Measurements from ENCODE around the gene GSAP. TPM values are rescaled to one million over a fixed set of nuclear protein-coding genes. Genes with fewer than 3 reads are reported as not detected.
"Not testable (repeated sequence)": the region's sequence is repeated elsewhere in the genome, so short reads cannot be mapped to it uniquely, and the experiment has no call there.

The GSAP gene
- total RNA-seq, 2 experiments from 2014 or later: 0.55 TPM; not detected in 1

GRCh38 chr7:77337456-77337990, 78.6 kb downstream of the GSAP start:
- no peak for DNase-seq (ENCODE audit: low spot score)
- ChIA-PET CTCF (ENCODE audit: unreplicated experiment) (no interaction called here), POLR2A (no interaction called here)
- TF ChIP-seq EZH2phosphoT487 (IDR thresholded peaks at IDR 0.05; ENCODE audit: borderline replicate concordance, low read depth, low read length): no peak
- TF ChIP-seq CTCF (conservative IDR thresholded peaks at IDR 0.05; ENCODE audit: low read length): no peak
- no peaks in the 10 kb centered on the region for H3K9me3 ChIP-seq (ENCODE audit: low read length)
- H3K4me2 ChIP-seq (ENCODE audit: low read length): no peak overlapping the region
- H3K4me1 ChIP-seq (ENCODE audit: insufficient read depth, low read length, poor library complexity, severe bottlenecking): no peaks in the 10 kb centered on the region
- no peaks in the 10 kb centered on the region for H4K20me1 ChIP-seq (ENCODE audit: insufficient read depth, low read length)
- H3K36me3 ChIP-seq (ENCODE audit: insufficient read depth, low read length): no peaks in the 10 kb centered on the region
- no peak overlapping the region for H3K27ac ChIP-seq (ENCODE audit: low read depth, low read length, poor library complexity, severe bottlenecking)
- H3K9me2 ChIP-seq (ENCODE audit: insufficient read depth, low read length): no peaks in the 10 kb centered on the region
- H3K4me3 ChIP-seq (ENCODE audit: low read depth, low read length, poor library complexity, severe bottlenecking): no peak overlapping the region
- no peaks in the 10 kb centered on the region for H3K79me2 ChIP-seq (ENCODE audit: insufficient read depth, low read depth, low read length)
- no peak overlapping the region for H2AFZ ChIP-seq (ENCODE audit: low read length)
- no TSS peak for BruUV-seq (replicated peaks)
- intact Hi-C loops (cut with micrococcal nuclease; ENCODE audit: unreplicated experiment): no loop called here

GRCh38 chr7:77335581-77335980, 80.6 kb downstream of the GSAP start:
- Histone ChIP-seq H4K20me1 (ENCODE audit: insufficient read depth, low read length) (no peaks in the 10 kb centered on the region), H3K9me3 (ENCODE audit: low read length) (no peaks in the 10 kb centered on the region), H3K27ac (ENCODE audit: low read depth, low read length, poor library complexity, severe bottlenecking) (no peak overlapping the region), H3K79me2 (ENCODE audit: insufficient read depth, low read depth, low read length) (no peaks in the 10 kb centered on the region), H3K4me2 (ENCODE audit: low read length) (no peak overlapping the region), H3K4me1 (ENCODE audit: insufficient read depth, low read length, poor library complexity, severe bottlenecking) (peaks cover 4% of the 10 kb centered on the region), H3K9me2 (ENCODE audit: insufficient read depth, low read length) (no peaks in the 10 kb centered on the region), H3K36me3 (ENCODE audit: insufficient read depth, low read length) (no peaks in the 10 kb centered on the region), H3K4me3 (ENCODE audit: low read depth, low read length, poor library complexity, severe bottlenecking) (no peak overlapping the region), H2AFZ (ENCODE audit: low read length) (no peak overlapping the region)
- no peak for DNase-seq (ENCODE audit: low spot score)
- TF ChIP-seq EZH2phosphoT487 (IDR thresholded peaks at IDR 0.05; ENCODE audit: borderline replicate concordance, low read depth, low read length): no peak
- TF ChIP-seq CTCF (conservative IDR thresholded peaks at IDR 0.05; ENCODE audit: low read length): no peak
- BruUV-seq (replicated peaks): no TSS peak
- ChIA-PET CTCF (ENCODE audit: unreplicated experiment) (no interaction called here), POLR2A (interaction anchor here (0.6 to 1.4 kb wide), 2 partner anchors 16 to 18 kb away, joined by 3 read pairs; no protein-coding TSS in a partner anchor)
- intact Hi-C loops (cut with micrococcal nuclease; ENCODE audit: unreplicated experiment): no loop called here

- BruUV-seq (replicated peaks); CTCF ChIA-PET (ENCODE audit: unreplicated experiment); H3K79me2 ChIP-seq (ENCODE audit: insufficient read depth, low read depth, low read length); H3K9me3 ChIP-seq (ENCODE audit: low read length); H3K4me2 ChIP-seq (ENCODE audit: low read length); H3K4me1 ChIP-seq (ENCODE audit: insufficient read depth, low read length, poor library complexity, severe bottlenecking); H3K9me2 ChIP-seq (ENCODE audit: insufficient read depth, low read length); H3K27ac ChIP-seq (ENCODE audit: low read depth, low read length, poor library complexity, severe bottlenecking); H4K20me1 ChIP-seq (ENCODE audit: insufficient read depth, low read length); H2AFZ ChIP-seq (ENCODE audit: low read length); H3K36me3 ChIP-seq (ENCODE audit: insufficient read depth, low read length); H3K4me3 ChIP-seq (ENCODE audit: low read depth, low read length, poor library complexity, severe bottlenecking); intact Hi-C loops (cut with micrococcal nuclease; ENCODE audit: unreplicated experiment); DNase-seq (ENCODE audit: low spot score): not testable (repeated sequence)
- POLR2A ChIA-PET: interaction anchor here (1.1 kb wide), 1 partner anchor 87 kb away, joined by 3 read pairs; no protein-coding TSS in a partner anchor
Observed at GRCh38 chr7:77334039-77334438, 82.1 kb downstream of the GSAP start.

All from OCI-LY7 (cell line).